NCI-H748 (cell line): Measurements from ENCODE around the gene TAL1.

Experiments
- DNase-seq: peaks from one replicate; lab custom pipeline; 2025; ENCODE audit not compliant: unreplicated experiment; lab: John Stamatoyannopoulos, UW

TAL1 gene

DNA sequence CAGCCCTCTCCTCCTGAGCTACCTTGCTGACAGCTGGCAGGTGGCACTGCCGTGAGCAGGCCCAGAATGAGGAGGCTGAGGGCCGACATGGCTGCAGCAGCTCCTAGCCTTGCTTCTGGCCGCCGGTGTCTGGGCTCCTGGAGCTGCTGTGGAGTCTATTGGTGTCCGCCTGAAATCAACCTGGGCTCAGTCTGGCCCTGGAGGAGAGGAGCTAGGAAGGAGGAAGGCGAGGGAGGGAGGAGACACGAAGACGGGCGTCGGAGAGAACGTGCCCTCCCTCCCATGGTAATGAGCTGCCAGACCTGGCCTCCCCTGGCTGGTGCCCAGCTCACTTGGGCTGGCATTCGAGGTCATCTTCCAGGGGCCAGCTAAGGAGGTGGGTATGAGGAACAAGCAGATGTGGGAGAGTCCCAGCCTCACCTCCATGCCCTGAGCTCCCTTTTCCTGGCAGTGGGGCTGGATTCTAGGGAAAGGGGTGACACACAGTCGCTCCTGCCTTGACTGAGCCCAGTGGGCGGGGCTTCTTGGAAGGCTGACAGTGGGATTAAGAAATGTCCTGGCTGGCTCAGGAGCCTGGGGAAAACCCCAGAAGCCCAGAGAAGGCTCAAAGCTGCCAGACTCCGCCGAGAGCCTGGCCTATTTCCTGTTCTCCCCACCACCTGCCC lies 42.0 kb downstream of the TAL1 start, which contains the start of gene PDZK1IP1:
Gene PDZK1IP1 (minus strand): TSS at position 193 of the 665 bp plus-strand sequence. CDS start 104 bp downstream, at position 89.
- DNase-seq: no peak

DNA sequence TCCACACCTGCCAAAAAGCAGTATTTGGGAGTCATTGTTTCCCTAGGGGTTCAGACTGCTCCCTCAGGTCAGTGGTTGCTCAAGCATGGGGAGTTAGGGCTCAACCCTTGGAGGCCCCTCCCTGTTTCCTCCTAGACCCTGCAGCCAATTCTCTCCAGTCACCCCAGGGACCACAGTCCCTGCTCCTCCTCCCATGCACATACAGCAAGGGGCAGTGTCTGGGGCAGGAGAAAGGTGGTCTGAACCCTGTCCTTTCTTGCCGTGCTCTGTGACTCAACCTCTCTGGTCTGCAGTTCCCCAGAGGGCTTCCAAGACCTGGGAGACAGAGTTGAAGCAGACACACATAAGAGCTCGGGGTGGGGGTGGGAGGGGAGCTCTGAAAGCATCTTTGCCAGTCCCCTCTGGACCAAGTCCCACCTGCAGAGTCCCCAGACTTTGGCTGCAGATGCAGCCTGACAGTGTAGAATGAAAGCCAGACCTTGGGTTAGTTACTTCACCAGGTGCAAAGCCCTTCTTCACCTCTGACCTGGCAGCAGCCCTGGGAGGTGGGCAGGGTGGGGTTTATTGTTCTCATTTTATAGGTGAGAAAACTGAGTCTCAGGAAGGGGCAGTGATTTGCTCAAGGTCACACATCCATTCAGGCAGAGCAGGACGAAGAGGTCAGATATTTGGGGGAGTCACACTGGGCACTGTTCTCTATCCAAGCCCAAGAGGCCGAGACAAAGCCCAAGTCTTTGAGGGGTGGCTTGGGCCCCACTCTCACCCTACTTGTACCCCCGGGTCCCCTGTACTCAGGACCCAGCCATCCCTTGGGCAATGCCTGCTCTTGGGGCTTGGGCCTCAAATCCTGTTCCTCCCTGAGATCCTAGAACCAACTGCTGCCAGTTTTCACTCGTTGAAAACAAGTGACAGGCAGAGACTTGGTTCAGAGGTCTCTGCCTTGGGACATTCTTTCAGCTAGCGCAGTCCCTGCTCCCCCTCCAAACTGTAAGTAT lies 42.9 kb downstream of the TAL1 start:
- DNase-seq: no peak

DNA sequence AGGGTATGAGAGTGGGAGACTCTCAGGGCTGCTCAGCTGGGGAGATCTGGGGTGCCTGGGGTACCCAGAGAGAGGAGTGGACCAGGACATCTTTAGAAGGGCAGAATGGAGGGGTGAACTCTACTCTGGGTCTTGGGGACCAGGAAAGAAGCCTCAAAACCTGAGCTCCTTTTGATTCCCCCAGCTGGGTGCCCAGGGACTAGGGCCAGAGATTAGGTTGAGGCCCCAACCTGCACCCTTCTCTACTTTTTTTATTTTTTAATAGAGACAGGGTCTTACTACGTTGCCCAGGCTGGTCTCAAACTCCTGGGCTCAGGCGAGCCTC lies 44.1 kb downstream of the TAL1 start:
- DNase-seq: no peak

DNA sequence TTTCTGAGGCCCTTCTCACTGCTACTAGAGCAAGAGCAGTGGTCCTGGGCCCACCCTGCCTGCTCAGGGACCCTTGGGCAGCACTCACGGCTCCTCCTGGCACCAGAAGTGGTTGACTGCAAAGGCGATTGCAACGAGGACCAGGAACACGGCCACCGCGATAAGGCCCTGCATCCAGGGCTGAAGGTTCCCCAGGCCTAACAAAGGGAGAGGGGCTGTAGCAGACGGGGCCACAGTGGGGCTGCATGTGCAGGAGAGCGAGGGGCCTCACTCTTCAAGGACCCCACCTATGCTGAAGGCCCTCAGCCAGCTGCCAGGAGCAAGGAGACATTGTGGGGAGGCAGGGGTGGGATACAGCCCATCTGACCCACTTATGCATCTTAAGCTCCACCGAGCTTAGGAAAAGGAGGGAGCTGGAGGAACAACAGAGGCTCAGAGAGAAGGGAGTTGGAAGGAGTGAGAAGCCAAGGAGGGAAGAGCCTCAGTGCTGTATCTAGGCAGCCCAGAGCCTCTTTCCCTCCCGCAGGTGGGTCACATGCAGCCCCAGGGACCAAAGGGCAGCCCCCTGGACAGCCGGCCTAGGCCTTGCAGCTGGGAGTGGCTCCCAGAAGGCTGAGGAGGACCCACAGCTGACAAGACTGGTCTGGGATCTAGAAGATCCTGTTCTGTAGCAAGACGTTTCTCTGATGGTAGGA lies 44.6 kb downstream of the TAL1 start:
- no peak for DNase-seq

DNA sequence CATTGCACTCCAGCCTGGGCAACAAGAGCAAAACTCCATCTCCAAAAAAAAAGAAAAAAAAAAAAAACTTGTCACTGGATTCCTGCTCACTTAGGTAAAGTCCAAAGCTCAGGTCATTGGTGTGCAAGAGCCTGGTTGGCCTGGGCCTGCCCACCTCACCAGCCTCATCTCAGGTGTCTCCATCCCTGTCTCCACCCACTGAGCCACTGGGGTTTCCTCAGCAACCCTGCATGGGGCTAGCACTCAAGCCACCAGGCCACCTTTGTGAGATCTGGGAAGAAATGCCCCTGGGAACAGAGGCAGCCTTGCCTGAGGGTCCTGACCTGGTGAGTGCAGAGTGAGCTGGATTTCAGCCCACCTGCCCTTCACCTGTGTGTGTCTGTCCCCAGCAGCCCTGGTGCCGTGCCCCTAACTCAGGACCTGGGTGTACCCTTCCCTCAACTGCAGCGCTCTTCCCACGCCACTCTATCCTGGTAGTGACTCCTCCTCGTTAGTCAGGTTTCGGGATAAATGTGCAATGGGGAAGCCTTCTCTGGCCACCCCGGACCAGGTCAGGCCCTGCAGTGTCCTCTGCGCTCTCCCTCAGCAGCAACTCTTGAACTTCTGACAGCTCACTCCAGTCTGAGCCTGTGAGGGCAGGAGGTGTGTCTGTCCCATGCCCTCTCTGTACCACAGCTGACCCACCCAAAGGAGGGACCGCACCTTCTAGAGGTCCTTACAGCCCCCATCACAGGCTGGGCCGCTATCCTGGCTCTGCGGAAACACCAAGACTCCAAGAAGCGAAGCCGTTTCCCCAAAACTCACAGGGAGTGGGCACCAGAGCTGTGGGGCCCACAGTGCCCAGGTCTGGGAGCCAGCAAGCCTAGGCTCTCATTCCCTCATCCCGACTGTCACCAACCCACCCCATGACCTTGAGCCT lies 45.5 kb downstream of the TAL1 start:
- no peak for DNase-seq

DNA sequence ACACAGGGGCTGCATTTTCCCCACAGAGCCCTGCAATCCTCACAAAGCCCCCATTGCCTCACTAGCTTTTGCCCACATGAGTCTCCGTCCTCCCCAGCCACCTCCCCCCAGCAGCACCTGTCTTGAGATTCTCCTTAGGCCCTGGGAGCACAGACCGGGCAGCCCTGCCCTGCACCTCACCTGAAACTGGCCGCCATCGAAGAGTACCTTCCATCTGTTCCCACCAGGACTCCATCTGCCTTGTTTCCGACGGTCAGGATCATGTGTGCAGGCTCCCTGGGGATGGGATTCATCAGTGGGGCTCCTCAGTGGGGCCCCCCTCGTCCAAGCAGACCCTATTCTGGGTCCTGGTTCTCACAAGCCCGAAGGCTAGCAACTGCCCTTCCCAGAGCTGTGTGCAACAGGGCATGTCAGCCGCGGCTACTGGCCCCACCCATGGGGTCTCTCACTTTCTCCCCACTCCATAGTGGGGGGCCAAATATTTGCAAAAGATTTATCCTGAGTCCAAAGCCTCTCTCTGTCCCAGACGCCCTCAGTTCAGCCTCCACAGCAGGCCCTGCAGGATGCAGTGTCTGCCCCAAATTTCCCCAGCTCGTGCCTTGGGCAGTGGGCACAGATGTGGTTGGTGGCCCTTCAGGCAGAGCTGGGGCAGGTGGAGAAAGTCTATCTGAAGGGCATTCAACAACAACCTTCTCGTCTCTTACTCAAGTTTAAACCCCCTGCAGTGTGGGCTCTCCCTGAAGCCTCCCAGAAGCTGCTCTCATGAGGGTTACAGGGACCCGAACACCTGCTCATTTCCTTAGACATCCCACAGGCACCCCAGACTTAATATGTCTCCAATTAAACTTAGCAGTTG lies 47.0 kb downstream of the TAL1 start:
- DNase-seq: no peak

DNA sequence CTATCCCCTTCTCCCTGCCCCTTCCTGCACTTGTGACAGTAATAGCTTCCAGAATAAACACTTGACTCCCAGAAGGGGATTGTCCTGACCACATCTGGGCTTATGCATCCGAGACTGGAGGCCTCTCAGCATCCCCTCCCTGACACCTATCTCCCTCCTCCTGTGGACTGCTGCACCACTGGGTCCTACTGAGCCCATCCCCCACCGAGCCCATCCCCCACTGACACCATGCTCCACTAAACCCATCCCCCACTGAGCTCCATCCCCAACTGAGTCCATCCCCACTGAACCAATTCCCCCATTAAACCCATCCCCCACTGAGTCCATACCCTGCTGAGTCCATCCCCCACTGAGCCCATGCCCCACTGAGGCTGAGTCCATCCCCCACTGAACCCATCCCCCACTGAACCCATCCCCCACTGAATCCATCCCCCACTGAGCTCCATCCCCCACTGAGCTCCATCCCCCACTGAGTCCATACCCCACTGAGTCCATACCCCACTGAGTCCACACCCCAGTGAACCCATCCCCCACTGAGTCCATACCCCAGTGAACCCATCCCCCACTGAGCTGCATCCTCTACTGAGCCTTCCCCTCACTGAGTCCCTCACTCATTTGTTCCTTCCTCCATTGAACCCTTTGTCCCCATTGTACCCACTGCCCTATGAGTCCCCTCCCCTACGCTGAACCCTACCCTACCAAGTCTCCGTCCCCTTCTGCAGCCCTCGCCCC lies 47.8 kb downstream of the TAL1 start:
- DNase-seq: no peak

DNA sequence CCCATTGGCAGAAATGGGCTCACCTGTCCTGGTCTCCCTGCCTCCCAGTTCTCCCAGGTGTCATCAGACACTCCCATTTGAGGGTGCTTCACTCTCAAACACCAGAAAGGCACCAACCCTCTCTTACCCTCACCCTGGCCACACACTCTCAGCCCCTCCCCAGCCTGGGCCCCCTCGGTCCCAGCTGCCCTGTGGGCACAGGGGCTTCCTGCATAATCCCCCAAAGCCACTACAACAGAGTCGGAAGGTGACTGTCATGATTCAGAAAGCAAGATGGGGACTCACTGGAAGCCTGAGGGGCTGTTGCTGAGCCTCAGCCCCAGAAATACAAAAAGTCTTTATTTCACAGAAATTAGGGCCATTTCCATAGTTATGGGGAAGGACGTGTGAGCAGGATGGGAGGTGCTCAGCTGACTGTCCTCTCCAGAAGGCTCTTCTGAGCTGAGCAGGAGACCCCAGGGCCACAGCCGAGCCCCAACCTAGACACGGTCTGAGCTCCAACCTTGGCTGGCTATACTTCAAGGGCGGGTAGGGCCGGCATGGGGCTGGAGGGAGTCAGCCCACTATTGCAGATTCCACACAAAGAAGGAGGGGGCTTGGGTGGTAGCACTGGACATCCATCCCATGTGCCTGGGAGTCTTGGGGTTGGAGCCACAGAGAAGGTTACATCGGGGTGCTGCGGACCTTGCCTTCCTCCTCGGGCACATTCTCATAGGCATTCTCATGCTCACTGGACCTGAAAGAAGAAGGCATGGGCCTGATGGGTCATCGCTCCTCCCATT lies 48.5 kb downstream of the TAL1 start:
- DNase-seq: no peak

DNA sequence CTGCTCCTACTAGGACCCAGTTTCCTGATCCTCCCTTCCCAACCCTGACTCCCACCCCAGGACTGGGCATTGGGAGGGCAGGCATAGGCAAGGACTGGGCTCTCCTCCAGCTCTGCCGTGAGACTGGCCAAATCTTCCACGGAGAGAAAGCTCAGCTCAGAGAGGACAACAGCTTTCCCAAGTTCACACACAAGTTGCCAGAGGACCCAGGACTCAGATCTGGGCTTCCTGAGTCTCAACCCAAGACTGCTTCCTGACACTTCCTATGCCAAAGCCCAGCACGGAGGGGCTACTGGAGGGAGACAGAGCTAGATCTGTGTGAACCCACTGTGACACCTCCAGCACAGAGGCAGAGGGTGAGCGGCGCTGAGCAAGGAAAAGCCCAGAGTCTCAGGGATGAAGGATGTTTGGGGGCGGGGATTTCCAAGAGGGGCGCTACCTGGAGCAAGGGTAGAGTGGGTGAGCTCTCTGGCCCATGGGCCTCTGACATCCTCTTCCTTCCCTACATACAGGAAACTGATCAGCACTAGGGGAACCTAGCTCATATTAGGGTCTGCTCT lies 49.3 kb downstream of the TAL1 start:
- no peak for DNase-seq

DNA sequence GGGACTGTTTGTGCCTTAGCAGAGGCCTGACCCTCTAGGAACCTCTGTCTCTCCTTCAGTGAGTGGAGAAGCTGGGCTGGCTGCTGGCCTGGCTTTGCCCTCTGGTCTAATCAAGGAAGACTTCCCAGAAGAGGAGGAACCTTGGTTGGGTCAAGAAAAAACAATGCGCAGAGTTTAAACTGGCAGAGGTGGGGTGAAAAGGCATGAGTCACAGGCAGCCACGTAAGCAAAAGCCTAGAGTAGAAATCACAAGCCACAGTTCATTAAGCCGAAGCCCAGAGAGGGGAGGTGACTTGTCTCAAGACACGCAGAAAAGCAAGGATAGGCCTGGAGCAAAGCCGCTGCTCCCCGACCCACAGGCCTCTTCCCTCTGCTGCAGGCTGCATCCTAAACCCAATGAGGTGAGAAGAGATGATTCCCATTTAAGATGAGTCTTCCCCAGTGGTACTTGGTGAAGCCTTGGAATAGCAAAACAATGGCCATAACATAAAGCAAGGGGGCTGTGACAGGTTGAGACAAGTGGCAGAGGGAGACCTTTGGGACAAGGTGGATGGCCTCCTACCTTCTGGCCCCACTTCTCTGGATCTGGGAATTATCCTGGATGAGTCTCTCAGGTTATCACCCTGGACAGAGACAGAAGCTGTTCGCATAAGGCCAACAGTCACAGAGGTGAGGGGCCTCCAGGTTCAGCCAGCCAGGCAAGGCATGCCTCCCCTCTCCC lies 49.9 kb downstream of the TAL1 start:
- no peak for DNase-seq

DNA sequence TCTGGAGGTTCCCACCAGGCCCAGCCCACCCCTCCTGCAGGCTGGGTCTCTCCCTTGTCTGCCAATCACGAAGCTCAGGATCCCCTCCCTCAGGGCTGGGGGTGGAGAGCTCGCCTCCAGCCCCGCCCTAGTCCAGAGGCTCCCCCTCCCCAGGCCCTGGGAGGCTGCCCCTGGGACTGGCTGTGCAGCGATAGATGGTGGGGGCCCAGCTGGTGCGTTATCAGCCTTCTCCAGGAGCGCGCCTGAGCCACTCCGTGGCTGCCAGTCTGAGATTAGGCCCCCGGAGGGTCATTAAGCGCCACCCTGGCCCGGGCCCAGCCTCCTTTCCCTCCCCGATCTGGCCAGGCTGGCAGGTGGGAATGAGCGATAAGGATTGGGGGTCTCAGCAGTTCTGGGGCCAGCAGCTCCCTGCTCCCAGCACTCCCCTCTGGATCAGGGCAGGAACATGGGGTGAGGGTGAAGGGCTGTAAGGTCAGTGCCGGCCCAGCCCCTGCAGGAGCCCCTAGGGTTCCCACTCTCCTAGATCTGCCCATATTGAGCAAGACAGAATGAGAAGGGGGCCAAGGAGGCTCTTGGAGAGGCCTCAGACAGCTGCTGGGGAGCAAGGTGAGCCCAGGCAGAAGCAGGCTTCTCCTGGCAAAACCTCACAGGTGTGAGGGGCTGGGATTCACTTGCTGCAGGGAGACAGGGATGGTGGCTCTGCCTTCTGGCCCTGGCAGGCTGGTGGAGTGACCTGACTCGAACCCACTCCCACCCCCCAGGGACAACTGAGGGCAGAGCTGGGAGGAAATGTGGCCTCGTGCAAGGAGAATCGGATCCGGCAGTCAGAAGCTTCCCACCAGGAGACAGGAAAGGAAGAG lies 50.7 kb downstream of the TAL1 start:
- DNase-seq: no peak

DNA sequence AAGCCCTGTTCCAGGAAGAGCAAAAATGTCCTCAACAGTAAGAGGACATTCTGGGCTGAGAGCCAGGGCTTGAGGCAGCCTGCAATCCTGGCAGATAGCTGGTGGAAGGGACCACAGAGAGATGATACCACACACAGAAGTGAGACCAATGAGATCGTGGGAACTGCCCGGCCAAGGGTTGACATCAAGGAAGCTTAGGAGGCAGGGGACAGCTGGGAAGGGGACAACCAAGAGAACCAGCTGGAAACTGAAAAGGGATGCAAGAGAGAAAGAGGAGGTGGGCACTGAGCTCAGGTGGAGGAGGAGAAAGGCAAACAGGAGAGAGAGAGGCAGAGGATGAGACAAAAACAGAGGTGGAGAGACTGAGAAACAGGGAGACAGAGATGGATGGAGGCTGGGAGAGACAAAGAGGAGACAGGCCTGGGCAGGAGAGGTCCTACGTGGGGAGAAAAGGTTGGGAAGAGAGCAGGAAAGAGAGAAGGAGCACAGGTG lies 51.4 kb downstream of the TAL1 start:
- DNase-seq: no peak

DNA sequence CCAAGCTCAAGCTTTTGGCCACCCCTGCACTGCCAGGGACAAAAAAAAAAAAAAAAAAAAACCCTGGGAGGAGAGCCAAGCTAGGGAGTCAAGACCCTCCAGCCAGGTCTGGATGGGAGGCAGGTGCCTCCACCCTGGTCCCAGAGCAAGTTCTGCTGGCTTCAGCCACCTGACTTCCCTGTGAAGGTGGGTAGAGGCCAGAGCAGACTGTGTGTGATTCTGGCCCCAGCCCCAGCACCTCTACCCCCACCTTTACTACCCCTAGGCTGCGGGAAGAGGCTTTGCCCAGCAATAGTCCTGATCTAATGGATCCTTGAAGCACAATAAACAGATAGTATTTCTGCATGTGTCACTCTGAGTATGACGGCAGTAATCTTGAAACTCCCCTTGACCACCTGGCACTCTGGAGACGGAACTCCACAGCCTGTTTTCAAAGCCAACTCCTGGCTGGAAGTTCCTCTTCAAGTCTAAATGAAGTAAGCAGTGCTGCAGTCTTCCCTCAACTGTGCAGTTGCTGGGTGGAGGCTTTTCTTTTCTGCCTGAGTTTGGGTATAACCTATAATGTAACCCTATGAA lies 51.9 kb downstream of the TAL1 start:
- no peak for DNase-seq

DNA sequence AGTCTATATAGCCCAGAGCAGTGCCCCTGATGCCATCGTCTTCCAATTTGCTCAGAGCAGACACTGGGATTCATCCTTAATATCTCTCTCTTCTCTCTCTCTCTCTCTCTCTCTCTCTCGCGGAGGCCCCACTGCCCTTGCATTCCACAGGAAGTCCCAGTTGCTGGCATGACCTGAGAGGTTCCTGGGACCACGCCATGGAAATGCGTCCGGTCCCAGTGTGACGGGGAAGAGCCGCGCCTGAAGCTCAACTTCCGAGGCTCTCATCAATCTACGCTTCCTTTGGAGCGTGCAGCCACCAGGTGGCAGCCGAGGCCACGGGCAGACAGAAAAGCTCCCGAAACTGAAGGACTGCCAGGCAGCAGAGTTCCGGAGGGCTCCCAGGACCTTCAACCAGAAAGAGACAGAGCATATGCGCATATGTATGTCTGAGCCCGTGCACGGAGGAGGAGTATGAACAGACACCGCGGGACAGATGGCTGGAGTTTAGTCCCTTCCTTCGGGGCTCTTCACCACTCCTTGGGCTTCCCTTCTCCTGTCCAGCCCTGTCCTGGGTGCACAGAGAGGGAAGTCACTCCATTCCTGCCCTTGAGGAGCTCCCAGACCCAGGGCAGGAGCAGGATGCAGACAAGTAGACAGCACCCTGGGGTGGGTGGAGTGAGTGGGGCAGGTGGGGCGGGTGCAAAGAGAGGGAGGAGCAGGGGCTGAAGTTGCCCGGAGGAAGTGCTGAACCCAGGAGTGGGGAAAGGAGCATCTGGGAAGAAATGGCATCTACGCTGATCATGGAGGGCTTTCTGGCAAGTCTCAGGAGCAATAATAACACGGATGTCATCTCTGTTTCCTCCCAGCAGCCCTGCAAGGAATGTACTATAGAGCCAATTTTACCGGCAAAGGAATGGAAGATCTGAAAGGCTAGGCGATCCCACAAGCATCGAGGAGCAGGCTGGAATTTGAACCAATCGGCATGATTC lies 52.7 kb downstream of the TAL1 start:
- peak; percentile 92 for DNase-seq

DNA sequence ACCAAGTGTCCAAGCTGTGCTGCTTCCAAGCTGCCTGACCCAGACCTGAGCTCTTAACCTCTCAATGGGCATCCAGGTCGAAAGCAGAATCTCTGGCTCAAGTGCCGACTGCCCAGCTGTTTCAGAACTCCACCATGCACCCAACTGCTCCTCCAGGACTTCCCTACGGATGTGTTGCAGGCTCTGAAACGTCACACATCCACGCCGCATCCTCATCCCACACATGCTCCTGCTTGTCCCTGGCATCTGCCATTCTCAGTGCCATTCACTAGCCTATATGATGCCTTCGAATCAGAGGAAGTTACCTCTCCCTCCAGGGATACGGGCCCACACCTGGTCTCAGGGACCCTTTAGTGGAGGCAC lies 53.4 kb downstream of the TAL1 start:
- no peak for DNase-seq
